ENCODE data around the gene ECE1.

- no peak for TF ChIP-seq EZH2 (IDR thresholded peaks at IDR 0.05; ENCODE audit: insufficient read depth, poor library complexity, severe bottlenecking)
- TF ChIP-seq EZH2phosphoT487 (IDR thresholded peaks at IDR 0.05; ENCODE audit: insufficient read depth, low read depth) = no peak
Observed at GRCh38 chr1:21270086-21270689, 20.1 kb downstream of the ECE1 start.
